Stimulated activated naive CD8-positive, alpha-beta T cell treated with anti-CD3 and anti-CD28 coated beads, Interleukin-15, Interleukin-2, amounts not matched to agents 100 ng/mL and 50 ng/mL, for 24 hours (primary cell): ENCODE measurements around the gene PAWR.
"Not testable (repeated sequence)": the region's sequence is repeated elsewhere in the genome, so short reads cannot be mapped to it uniquely, and the experiment has no call there.

ENCODE experiments used
- H3K27ac Mint-ChIP-seq: one replicate; pipeline ENCODE4 v1.8.0; 2021; ENCODE audit warnings: mild to moderate bottlenecking, mixed read lengths
- H3K27me3 Mint-ChIP-seq: one replicate; pipeline ENCODE4 v1.8.0; 2021; ENCODE audit warnings: mixed read lengths
- H3K36me3 Mint-ChIP-seq: one replicate; pipeline ENCODE4 v1.8.0; 2021; ENCODE audit warnings: low read depth, mixed read lengths
- H3K4me1 Mint-ChIP-seq: one replicate; pipeline ENCODE4 v1.8.0; 2021; ENCODE audit warnings: low read depth, mixed read lengths
- H3K4me3 Mint-ChIP-seq: one replicate; pipeline ENCODE4 v1.8.0; 2021; ENCODE audit warnings: mild to moderate bottlenecking, mixed read lengths
- H3K9me3 Mint-ChIP-seq: one replicate; pipeline ENCODE4 v1.8.0; 2021; ENCODE audit warnings: mixed read lengths

PAWR gene

GRCh38 chr12:79676579-79676978 lies 14.2 kb downstream of the PAWR start:
- Mint-ChIP-seq H3K9me3 (peaks cover 6% of the 10 kb centered on the region), H3K27me3 (peaks cover 8% of the 10 kb centered on the region), H3K4me1 (peaks cover 10% of the 10 kb centered on the region), H3K27ac (no peak overlapping the region), H3K4me3 (no peak overlapping the region), H3K36me3 (no peaks in the 10 kb centered on the region)

GRCh38 chr12:79674629-79675028 lies 16.1 kb downstream of the PAWR start:
- peaks cover 6% of the 10 kb centered on the region for H3K9me3 Mint-ChIP-seq
- H3K4me1 Mint-ChIP-seq, result peaks cover 10% of the 10 kb centered on the region
- H3K27me3 Mint-ChIP-seq, result peaks cover 8% of the 10 kb centered on the region
- no peaks in the 10 kb centered on the region for H3K36me3 Mint-ChIP-seq
- no peak overlapping the region for H3K4me3 Mint-ChIP-seq
- no peak overlapping the region for H3K27ac Mint-ChIP-seq

GRCh38 chr12:79673354-79673753 lies 17.4 kb downstream of the PAWR start:
- Mint-ChIP-seq H3K4me1 (peaks cover 7% of the 10 kb centered on the region), H3K36me3 (no peaks in the 10 kb centered on the region), H3K9me3 (peaks cover 6% of the 10 kb centered on the region), H3K27me3 (peaks cover 12% of the 10 kb centered on the region), H3K27ac (no peak overlapping the region), H3K4me3 (no peak overlapping the region)

DNA sequence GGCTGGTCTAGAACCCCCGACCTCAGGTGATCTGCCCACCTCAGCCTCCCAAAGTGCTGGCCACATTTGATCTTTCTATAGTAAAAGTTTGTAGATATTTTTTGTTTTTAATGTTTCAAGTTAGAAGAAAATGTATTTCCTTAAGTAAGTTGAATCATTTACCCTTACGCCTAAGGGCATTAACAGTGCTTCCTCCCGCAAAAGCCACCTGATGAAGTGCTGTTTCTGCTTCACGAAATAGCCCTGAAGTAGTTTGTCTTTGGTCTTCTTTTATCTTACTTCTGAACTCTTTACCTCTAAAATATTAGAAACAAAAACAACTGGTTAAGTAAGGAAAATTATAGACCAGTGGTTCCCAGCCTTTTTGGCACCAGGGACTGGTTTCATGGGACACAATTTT lies 22.7 kb downstream of the PAWR start:
- no peaks in the 10 kb centered on the region for H3K36me3 Mint-ChIP-seq
- peaks cover 4% of the 10 kb centered on the region for H3K27me3 Mint-ChIP-seq
- H3K4me1 Mint-ChIP-seq, result peaks cover under 1% of the 10 kb centered on the region
- no peak overlapping the region for H3K4me3 Mint-ChIP-seq
- peaks cover 6% of the 10 kb centered on the region for H3K9me3 Mint-ChIP-seq
- no peak overlapping the region for H3K27ac Mint-ChIP-seq

DNA sequence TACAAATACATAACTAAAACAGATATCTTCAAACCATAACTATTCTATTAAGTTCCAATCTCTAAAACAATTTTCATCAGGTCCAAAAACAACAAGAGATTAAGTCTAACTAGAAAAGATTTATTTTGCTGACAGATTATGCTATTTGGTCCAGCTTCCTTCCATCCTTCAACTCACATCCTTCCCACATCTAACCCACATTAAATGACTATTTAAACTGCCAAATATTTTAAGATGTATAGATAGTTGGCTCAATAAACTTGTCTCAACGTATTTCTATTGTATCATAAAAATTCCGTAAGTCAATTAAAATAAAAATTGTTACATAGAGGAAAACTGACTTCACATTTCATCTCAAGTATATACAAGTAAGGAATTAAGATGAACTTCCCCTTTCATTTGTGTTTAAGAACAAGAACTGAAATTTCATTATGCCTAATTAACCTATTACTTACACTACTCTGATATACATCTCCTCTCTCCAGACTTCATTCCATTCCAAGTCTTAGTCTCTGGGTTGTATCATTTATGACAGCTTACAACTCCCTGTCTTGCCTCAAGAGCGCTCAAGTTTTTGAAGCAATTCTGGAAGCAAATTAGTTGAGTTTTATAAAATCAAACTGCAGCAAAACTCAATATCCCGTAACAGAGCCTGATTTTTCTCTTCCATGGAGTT lies 25.4 kb downstream of the PAWR start:
- H3K36me3 Mint-ChIP-seq, result no peaks in the 10 kb centered on the region
- no peaks in the 10 kb centered on the region for H3K4me1 Mint-ChIP-seq
- no peak overlapping the region for H3K27ac Mint-ChIP-seq
- peaks cover 4% of the 10 kb centered on the region for H3K27me3 Mint-ChIP-seq
- H3K9me3 Mint-ChIP-seq, result no peaks in the 10 kb centered on the region
- H3K4me3 Mint-ChIP-seq, result no peak overlapping the region

GRCh38 chr12:79664518-79664917 lies 26.2 kb downstream of the PAWR start:
- no peaks in the 10 kb centered on the region for H3K36me3 Mint-ChIP-seq
- H3K9me3 Mint-ChIP-seq, result no peaks in the 10 kb centered on the region
- H3K4me3 Mint-ChIP-seq, result no peak overlapping the region
- H3K27ac Mint-ChIP-seq, result no peak overlapping the region
- peaks cover 4% of the 10 kb centered on the region for H3K27me3 Mint-ChIP-seq
- no peaks in the 10 kb centered on the region for H3K4me1 Mint-ChIP-seq

- H3K4me1 Mint-ChIP-seq, result no peaks in the 10 kb centered on the region
- no peaks in the 10 kb centered on the region for H3K9me3 Mint-ChIP-seq
- no peaks in the 10 kb centered on the region for H3K27me3 Mint-ChIP-seq
- no peaks in the 10 kb centered on the region for H3K36me3 Mint-ChIP-seq
- H3K27ac Mint-ChIP-seq, result no peak overlapping the region
- no peak overlapping the region for H3K4me3 Mint-ChIP-seq
Observed at GRCh38 chr12:79662046-79662811, 28.5 kb downstream of the PAWR start.

GRCh38 chr12:79661629-79662028 lies 29.1 kb downstream of the PAWR start:
- no peaks in the 10 kb centered on the region for H3K36me3 Mint-ChIP-seq
- H3K4me1 Mint-ChIP-seq, result no peaks in the 10 kb centered on the region
- H3K9me3 Mint-ChIP-seq, result no peaks in the 10 kb centered on the region
- H3K27ac Mint-ChIP-seq, result no peak overlapping the region
- H3K4me3 Mint-ChIP-seq, result no peak overlapping the region
- no peaks in the 10 kb centered on the region for H3K27me3 Mint-ChIP-seq

DNA sequence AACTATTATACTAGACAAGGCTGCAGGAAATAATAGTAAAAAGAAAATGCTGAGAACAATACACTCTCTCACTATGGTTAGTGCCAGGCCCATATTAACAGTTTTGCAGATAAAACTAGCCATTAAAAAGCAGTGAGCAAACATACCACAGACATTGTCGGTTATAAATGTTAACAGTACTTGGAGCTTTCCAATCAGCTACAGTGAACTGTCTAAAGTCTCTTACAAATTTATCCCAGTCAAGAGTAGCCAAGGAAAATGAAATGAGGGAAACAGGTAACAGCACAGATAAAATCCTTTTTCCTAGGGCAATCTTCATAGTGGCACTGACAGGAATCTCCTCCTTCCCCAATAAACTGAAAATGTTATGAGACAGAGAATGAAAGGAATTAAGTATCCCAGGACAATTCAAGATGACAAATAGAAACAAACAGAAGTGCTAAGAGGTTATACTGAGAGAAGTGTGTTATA lies 30.8 kb downstream of the PAWR start:
- Mint-ChIP-seq H3K9me3 (no peaks in the 10 kb centered on the region), H3K36me3 (no peaks in the 10 kb centered on the region), H3K27me3 (no peaks in the 10 kb centered on the region), H3K4me3 (no peak overlapping the region), H3K27ac (no peak overlapping the region), H3K4me1 (no peaks in the 10 kb centered on the region)

GRCh38 chr12:79658221-79658620 lies 32.5 kb downstream of the PAWR start:
- H3K27me3 Mint-ChIP-seq, result no peaks in the 10 kb centered on the region
- no peak overlapping the region for H3K27ac Mint-ChIP-seq
- H3K36me3 Mint-ChIP-seq, result no peaks in the 10 kb centered on the region
- H3K4me3 Mint-ChIP-seq, result no peak overlapping the region
- H3K9me3 Mint-ChIP-seq, result no peaks in the 10 kb centered on the region
- no peaks in the 10 kb centered on the region for H3K4me1 Mint-ChIP-seq

- no peaks in the 10 kb centered on the region for H3K36me3 Mint-ChIP-seq
- no peak overlapping the region for H3K4me3 Mint-ChIP-seq
- no peak overlapping the region for H3K27ac Mint-ChIP-seq
- H3K4me1 Mint-ChIP-seq, result no peaks in the 10 kb centered on the region
- no peaks in the 10 kb centered on the region for H3K9me3 Mint-ChIP-seq
- no peaks in the 10 kb centered on the region for H3K27me3 Mint-ChIP-seq
Observed at GRCh38 chr12:79657136-79657535, 33.6 kb downstream of the PAWR start.

- H3K4me1 Mint-ChIP-seq, result no peaks in the 10 kb centered on the region
- H3K27me3 Mint-ChIP-seq, result no peaks in the 10 kb centered on the region
- no peaks in the 10 kb centered on the region for H3K36me3 Mint-ChIP-seq
- no peak overlapping the region for H3K4me3 Mint-ChIP-seq
- no peak overlapping the region for H3K27ac Mint-ChIP-seq
- H3K9me3 Mint-ChIP-seq, result no peaks in the 10 kb centered on the region
Observed at GRCh38 chr12:79655036-79655435, 35.7 kb downstream of the PAWR start.

GRCh38 chr12:79652521-79652920 lies 38.2 kb downstream of the PAWR start:
- H3K27me3 Mint-ChIP-seq, result no peaks in the 10 kb centered on the region
- no peak overlapping the region for H3K27ac Mint-ChIP-seq
- H3K4me3 Mint-ChIP-seq, result no peak overlapping the region
- no peaks in the 10 kb centered on the region for H3K36me3 Mint-ChIP-seq
- no peaks in the 10 kb centered on the region for H3K9me3 Mint-ChIP-seq
- no peaks in the 10 kb centered on the region for H3K4me1 Mint-ChIP-seq

DNA sequence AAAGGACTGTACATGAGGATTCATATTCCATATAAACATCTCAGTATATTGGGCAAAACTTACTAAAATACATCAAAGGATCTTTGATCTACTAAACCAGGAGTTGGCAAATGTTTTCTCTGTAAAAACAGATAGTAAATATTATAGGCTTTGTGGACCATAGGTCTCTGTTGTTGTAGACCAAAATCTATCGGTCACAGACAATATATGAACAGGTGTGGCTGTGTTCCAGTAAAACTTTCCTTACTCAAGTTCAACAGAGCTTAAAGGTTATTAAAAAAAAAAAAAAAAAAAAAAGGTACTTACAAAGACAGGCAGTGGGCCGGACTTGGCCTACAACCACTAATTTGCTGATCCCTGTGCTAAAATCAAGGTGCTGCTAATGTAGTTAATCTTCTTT lies 40.3 kb downstream of the PAWR start:
- Mint-ChIP-seq H3K4me3 (no peak overlapping the region), H3K27me3 (no peaks in the 10 kb centered on the region), H3K9me3 (no peaks in the 10 kb centered on the region), H3K36me3 (no peaks in the 10 kb centered on the region), H3K27ac (no peak overlapping the region), H3K4me1 (no peaks in the 10 kb centered on the region)

DNA sequence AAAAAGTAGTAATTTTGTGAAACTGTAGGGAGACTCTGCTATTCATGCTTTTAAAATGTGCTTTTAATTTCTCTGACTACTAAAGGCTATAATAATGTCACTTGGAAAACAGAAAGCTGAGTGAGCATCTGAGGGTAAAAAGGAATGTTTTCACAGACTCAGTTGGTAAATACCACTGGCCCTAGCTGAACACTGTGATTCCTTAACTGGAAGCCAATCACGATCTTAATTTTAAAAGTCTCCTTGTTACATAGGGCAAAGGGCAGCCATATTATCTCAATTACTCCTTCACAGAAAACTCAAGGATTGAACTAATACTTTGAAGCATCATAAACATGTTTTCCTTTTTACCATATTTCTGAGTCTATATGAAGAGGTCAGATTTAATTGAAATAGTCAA lies 41.9 kb downstream of the PAWR start:
- Mint-ChIP-seq H3K27me3 (no peaks in the 10 kb centered on the region), H3K4me3 (no peak overlapping the region), H3K9me3 (no peaks in the 10 kb centered on the region), H3K27ac (no peak overlapping the region), H3K36me3 (no peaks in the 10 kb centered on the region), H3K4me1 (no peaks in the 10 kb centered on the region)

DNA sequence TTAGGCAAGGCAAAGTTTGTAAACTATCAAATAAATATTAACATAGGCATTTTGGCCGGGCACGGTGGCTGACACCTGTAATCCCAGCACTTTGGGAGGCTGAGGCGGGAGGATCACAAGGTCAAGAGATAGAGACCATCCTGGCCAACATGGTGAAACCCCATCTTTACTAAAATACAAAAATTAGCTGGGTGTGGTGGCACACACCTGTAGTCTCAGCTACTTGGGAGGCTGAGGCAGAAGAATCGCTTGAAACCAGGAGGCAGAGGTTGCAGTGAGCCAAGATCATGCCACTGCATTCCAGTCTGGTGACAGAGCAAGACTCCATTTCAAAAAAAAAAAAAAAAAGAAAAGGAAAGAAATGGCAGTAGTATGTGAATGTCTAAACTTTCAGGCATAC lies 43.9 kb downstream of the PAWR start:
- not testable (repeated sequence) for H3K27ac Mint-ChIP-seq, H3K4me1 Mint-ChIP-seq

More for the DNA sequence above, 43.9 kb downstream of the PAWR start:
- not testable (repeated sequence) for H3K27me3 Mint-ChIP-seq, H3K9me3 Mint-ChIP-seq, H3K4me3 Mint-ChIP-seq, H3K36me3 Mint-ChIP-seq
